A549 (cell line): ENCODE measurements around the gene MRPL11. TPM values are rescaled to one million over a fixed set of nuclear protein-coding genes. Genes with fewer than 3 reads are reported as not detected.

ENCODE experiments used
- ATAC-seq, 2 experiments: fragments of 200-7000 bp in 1 of 2; fragments of >200 bp in 1 of 2; cut with Nextera tagmentation in 1 of 2; cut with Tn5 transposase in 1 of 2; 3 replicates each; pipeline versions ENCODE4 v1.8.0 to v1.9.1; 2018 to 2020; ENCODE audit warnings: mild to moderate bottlenecking in 1 of 2, moderate library complexity in 1 of 2
- CTCF ChIA-PET: fragments of 300-600 bp; sonication (Branson Sonifier 250); formaldehyde crosslinking; extraction: SDS; loops from one replicate; lab custom pipeline; 2021; ENCODE audit warnings: antibody characterized with exemption, inconsistent platforms; lab: Yijun Ruan, JAX
- POLR2A ChIA-PET: fragments of 350-600 bp; formaldehyde crosslinking; extraction: SDS; loops from one replicate; lab custom pipeline; 2021; ENCODE audit warnings: antibody characterized with exemption, inconsistent platforms; lab: Yijun Ruan, JAX
- DNase-seq, 2 experiments: peaks; one replicate each; pipeline versions ENCODE4 v3.0.0 to v3.0.0-alpha.2; 2011 to 2016; ENCODE audit warnings: low read depth in 1 of 2, low spot score in 1 of 2
- FAIRE-seq: peaks from 2 replicates; lab custom pipeline; 2011; peaks lifted over from hg19 to GRCh38; lab: Jason Lieb, UNC
- H3K27ac ChIP-seq, 2 experiments: fragments of >200 bp; sonication (Bioruptor Twin); formaldehyde crosslinking; 3 replicates each; pipeline ENCODE4 v1.5.1; 2016 to 2017
- H3K4me1 ChIP-seq: fragments of >200 bp; sonication (Bioruptor Twin); formaldehyde crosslinking; 3 replicates; pipeline ENCODE4 v1.6.1; 2016
- H3K4me2 ChIP-seq: fragments of >200 bp; sonication (Bioruptor Twin); formaldehyde crosslinking; 3 replicates; pipeline ENCODE4 v1.6.1; 2016
- H3K4me3 ChIP-seq: fragments of >200 bp; sonication (Bioruptor Twin); formaldehyde crosslinking; 3 replicates; pipeline ENCODE4 v1.5.1; 2016
- H3K9me3 ChIP-seq: fragments of >200 bp; sonication (Bioruptor Twin); formaldehyde crosslinking; 3 replicates; pipeline ENCODE4 v1.6.1; 2016
- CBX2 ChIP-seq: fragments of 200-600 bp; sonication (generic); IDR thresholded peaks from 2 replicates; pipeline ENCODE4 v1.6.1; 2016; ENCODE audit warnings: low read depth, mild to moderate bottlenecking, borderline replicate concordance
- FOSB ChIP-seq: fragments of 250-450 bp; sonication (Bioruptor Pico); IDR thresholded peaks from 2 replicates; pipeline ENCODE4 v1.5.0; 2020; ENCODE audit warnings: mild to moderate bottlenecking, moderate library complexity
- GATA3 ChIP-seq: IDR thresholded peaks from 2 replicates; pipeline ENCODE4 v1.6.1; 2012; ENCODE audit warnings: borderline replicate concordance
- HOXB5 ChIP-seq: fragments of 250-450 bp; sonication (Bioruptor Pico); IDR thresholded peaks from 2 replicates; pipeline ENCODE4 v1.5.0; 2020; ENCODE audit warnings: mild to moderate bottlenecking, moderate library complexity
- MAFK ChIP-seq: fragments of 450-650 bp; IDR thresholded peaks from 2 replicates; pipeline ENCODE4 v1.6.1; 2014; ENCODE audit not compliant: partially characterized antibody
- MAZ ChIP-seq: fragments of 150-350 bp; IDR thresholded peaks from 2 replicates; pipeline ENCODE4 v1.6.1; 2014; ENCODE audit warnings: antibody characterized with exemption, low read depth, low read length, borderline replicate concordance
- NFE2L2 ChIP-seq: fragments of 150-350 bp; conservative IDR thresholded peaks from 2 replicates; pipeline ENCODE4 v1.6.1; 2014; ENCODE audit warnings: low read length
- NR3C1 ChIP-seq: fragments of >200 bp; sonication (Bioruptor Twin); formaldehyde crosslinking; IDR thresholded peaks from 3 replicates; pipeline ENCODE4 v1.6.1; 2017
- POLR2A ChIP-seq: IDR thresholded peaks from 2 replicates; pipeline ENCODE4 v1.6.1; 2012; ENCODE audit warnings: mild to moderate bottlenecking, low read length
- RAD21 ChIP-seq, 2 experiments: fragments of >200 bp in 1 of 2; sonication (Bioruptor Twin) in 1 of 2; formaldehyde crosslinking in 1 of 2; IDR thresholded peaks in 1 of 2; conservative IDR thresholded peaks in 1 of 2; 2 replicates in 1 of 2; 3 replicates in 1 of 2; pipeline ENCODE4 v1.6.1; 2012 to 2018; ENCODE audit warnings: inconsistent platforms in 1 of 2
- RCOR1 ChIP-seq: fragments of 150-350 bp; IDR thresholded peaks from 2 replicates; pipeline ENCODE4 v1.6.1; 2014; ENCODE audit warnings: antibody characterized with exemption, low read length, low read depth
- RNF2 ChIP-seq: fragments of 200-600 bp; sonication (generic); IDR thresholded peaks from 2 replicates; pipeline ENCODE4 v1.6.1; 2016; ENCODE audit warnings: low read depth, mild to moderate bottlenecking, antibody characterized with exemption, moderate library complexity, borderline replicate concordance
- ZC3H11A ChIP-seq: fragments of 450-650 bp; IDR thresholded peaks from 2 replicates; pipeline ENCODE4 v1.6.1; 2014; ENCODE audit warnings: antibody characterized with exemption, mild to moderate bottlenecking
- ZFP36 ChIP-seq: fragments of 450-650 bp; IDR thresholded peaks from 2 replicates; pipeline ENCODE4 v1.6.1; 2014; ENCODE audit warnings: borderline replicate concordance; ENCODE audit not compliant: partially characterized antibody
- ZSCAN20 ChIP-seq: fragments of 250-450 bp; sonication (Bioruptor Pico); IDR thresholded peaks from 2 replicates; pipeline ENCODE4 v1.8.0; 2022; ENCODE audit warnings: mild to moderate bottlenecking, moderate library complexity
- WGBS: methylation state at CpG from one replicate; pipeline ENCODE4 v1.1.6; 2017; ENCODE audit errors: missing lambda C conversion rate; 5-methylcytosine and 5-hydroxymethylcytosine counted together
- polyA plus RNA-seq, 4 experiments: library from polyadenylated mRNA; depleted of rRNA in 3 of 4; stranded (reverse); fragments of >200 nt; fragmentation: RNase III in 1 of 4; extraction: RNeasy Plus Mini Kit Qiagen cat#74134 plus additional on column Dnase treatment in 1 of 4; gene quantifications; 2 replicates in 3 of 4; 3 replicates in 1 of 4; pipeline ENCODE4 v1.2.3, GENCODE V29; 2011 to 2017
- TF ChIP-seq, protein P1 (sequence below): fragments of 250-450 bp; sonication (Bioruptor Pico); IDR thresholded peaks from 2 replicates; pipeline ENCODE4 v1.5.0; 2021; ENCODE audit warnings: mild to moderate bottlenecking, moderate library complexity, borderline replicate concordance
- TF ChIP-seq, protein P2 (sequence below): fragments of 450-650 bp; IDR thresholded peaks from 2 replicates; pipeline ENCODE4 v1.6.1; 2014; ENCODE audit warnings: antibody characterized with exemption
- TF ChIP-seq, protein P3 (sequence below): IDR thresholded peaks from 2 replicates; pipeline ENCODE4 v1.6.1; 2012; ENCODE audit warnings: low read depth, borderline replicate concordance
- TF ChIP-seq, protein P4 (sequence below): fragments of 250-450 bp; sonication (Bioruptor Pico); IDR thresholded peaks from 2 replicates; pipeline ENCODE4 v1.5.0; 2020; ENCODE audit warnings: low read depth, mild to moderate bottlenecking, moderate library complexity

Gene MRPL11
- polyA plus RNA-seq, 2 of the 4 experiments (the other 2 are of a cell fraction): 62.9 to 73.8 TPM

DNA sequence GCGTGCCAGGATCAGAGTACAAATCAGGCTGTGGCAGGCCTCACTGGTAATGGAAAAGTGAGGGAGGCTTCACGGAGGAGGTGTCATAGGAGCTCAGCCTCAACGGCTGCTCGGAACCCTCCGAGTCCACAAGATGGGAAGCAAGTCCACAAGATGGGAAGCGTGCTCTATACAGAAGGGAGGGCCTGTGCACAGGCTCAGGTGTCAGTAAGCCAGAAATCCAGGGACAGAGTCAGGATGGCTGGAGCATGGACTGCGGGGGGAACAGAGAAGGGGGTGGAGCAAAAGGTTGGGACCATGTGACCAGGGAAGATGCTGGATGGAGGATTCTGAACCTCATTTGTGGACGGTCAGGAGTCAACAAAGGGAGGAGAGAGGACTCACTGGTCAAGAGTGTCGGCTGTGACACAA lies 38.2 kb upstream of the MRPL11 start:
- FAIRE-seq (no peak), ATAC-seq (no peak), DNase-seq (peak in 1 of 2 experiments; percentile 23)
- no peak overlapping the region for H3K27ac ChIP-seq
- H3K4me2 ChIP-seq: no peak overlapping the region
- ChIA-PET POLR2A (no interaction called here), CTCF (interaction anchor here (2.4 to 5.9 kb wide), 2 partner anchors 33 to 68 kb away, joined by 7 to 46 read pairs; no protein-coding TSS in a partner anchor)
- TF ChIP-seq ZSCAN20 (CRISPR knock-in tag) (no peak), FOSB (CRISPR knock-in tag) (no peak), ZC3H11A (no peak), ZFP36 (peak; percentile 49)
- TF ChIP-seq, protein P1, sequence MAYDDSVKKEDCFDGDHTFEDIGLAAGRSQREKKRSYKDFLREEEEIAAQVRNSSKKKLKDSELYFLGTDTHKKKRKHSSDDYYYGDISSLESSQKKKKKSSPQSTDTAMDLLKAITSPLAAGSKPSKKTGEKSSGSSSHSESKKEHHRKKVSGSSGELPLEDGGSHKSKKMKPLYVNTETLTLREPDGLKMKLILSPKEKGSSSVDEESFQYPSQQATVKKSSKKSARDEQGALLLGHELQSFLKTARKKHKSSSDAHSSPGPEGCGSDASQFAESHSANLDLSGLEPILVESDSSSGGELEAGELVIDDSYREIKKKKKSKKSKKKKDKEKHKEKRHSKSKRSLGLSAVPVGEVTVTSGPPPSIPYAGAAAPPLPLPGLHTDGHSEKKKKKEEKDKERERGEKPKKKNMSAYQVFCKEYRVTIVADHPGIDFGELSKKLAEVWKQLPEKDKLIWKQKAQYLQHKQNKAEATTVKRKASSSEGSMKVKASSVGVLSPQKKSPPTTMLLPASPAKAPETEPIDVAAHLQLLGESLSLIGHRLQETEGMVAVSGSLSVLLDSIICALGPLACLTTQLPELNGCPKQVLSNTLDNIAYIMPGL (CRISPR knock-in tag): no peak
- TF ChIP-seq, protein P2, sequence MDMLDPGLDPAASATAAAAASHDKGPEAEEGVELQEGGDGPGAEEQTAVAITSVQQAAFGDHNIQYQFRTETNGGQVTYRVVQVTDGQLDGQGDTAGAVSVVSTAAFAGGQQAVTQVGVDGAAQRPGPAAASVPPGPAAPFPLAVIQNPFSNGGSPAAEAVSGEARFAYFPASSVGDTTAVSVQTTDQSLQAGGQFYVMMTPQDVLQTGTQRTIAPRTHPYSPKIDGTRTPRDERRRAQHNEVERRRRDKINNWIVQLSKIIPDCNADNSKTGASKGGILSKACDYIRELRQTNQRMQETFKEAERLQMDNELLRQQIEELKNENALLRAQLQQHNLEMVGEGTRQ: 0 out of 2 replicates have a peak, but pooled peaks have one; percentile 13
- TF ChIP-seq, protein P3, sequence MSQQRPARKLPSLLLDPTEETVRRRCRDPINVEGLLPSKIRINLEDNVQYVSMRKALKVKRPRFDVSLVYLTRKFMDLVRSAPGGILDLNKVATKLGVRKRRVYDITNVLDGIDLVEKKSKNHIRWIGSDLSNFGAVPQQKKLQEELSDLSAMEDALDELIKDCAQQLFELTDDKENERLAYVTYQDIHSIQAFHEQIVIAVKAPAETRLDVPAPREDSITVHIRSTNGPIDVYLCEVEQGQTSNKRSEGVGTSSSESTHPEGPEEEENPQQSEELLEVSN: no peak
- H3K9me3 ChIP-seq: no peaks in the 10 kb centered on the region
- 79% methylated on average over 8 of the region's 9 CpGs for WGBS
- H3K4me1 ChIP-seq: peaks cover 6% of the 10 kb centered on the region; the same call in 1 of the 3 replicates
- no peak overlapping the region for H3K4me3 ChIP-seq

DNA sequence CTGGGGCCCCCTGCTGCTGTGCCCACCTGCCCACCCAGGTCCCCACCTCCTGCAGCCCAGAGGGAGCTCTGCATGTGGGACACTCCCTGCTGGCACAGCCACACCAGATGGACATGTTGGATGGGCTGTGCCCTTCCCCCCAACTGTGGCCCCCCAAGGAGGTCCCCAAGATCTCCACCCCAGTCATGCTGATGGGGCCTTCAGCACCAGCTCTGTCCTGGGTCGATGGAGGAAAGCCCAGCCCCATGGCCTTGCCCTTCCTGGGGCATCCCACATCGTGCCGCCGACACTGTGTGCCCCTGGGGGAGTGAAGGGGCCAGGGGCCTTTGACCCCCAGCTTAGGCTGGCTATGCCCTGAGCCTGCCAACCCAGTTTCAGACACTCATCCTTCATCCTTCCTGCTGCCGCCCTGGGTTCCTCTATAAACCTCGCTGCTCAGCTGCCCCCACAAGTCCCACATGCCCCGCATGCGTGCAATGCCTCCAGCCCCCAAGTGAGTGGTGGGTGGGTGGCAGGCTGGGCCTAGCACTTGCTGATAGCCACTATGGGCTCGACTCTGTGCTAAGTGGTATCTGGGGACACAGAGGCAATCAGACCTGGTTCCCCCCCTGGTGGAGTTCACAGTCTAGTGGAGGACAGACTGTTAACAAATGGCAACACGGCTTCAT lies 37.7 kb upstream of the MRPL11 start:
- TF ChIP-seq GATA3: no peak
- TF ChIP-seq POLR2A: no peak
- no peak for TF ChIP-seq NR3C1
- Histone ChIP-seq H3K4me1 (peaks cover 6% of the 10 kb centered on the region; the same call in 1 of the 3 replicates), H3K4me2 (no peak overlapping the region), H3K9me3 (no peaks in the 10 kb centered on the region), H3K27ac (no peak overlapping the region), H3K4me3 (no peak overlapping the region)
- 89% methylated on average over 8 of the region's 10 CpGs for WGBS
- POLR2A ChIA-PET: no interaction called here
- no peak for DNase-seq
- no peak for FAIRE-seq
- no peak for ATAC-seq
- CTCF ChIA-PET: interaction anchor here (0.6 to 5.9 kb wide), 3 partner anchors 33 to 748 kb away, joined by 3 to 46 read pairs (median 7); no protein-coding TSS in a partner anchor

DNA sequence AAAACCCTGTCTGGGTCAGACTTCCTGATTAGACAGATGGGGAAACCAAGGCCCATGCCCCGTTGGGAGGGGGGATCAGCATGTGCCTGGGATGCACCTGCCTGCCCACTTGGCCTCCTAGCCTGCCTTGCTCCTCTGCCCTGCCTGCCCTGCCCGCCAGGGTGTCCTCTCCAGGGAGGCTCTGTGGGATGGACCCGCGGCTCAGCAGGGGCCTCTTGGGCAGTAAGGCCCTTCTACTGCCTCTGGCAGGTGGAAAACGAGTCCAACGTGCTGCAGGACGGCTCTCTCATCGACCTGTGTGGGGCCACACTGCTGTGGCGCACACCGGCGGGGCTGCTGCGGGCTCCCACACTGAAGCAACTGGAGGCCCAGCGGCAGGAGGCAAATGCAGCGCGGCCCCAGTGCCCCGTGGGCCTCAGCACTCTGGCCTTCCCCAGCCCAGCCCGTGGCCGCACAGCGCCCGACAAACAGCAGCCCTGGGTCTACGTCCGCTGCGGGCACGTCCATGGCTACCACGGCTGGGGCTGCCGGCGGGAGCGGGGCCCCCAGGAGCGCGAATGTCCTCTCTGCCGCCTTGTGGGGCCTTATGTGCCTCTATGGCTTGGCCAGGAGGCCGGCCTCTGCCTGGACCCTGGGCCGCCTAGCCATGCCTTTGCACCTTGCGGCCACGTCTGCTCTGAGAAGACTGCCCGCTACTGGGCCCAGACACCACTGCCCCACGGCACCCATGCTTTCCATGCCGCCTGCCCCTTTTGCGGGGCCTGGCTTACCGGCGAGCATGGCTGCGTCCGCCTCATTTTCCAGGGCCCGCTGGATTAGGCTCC lies 36.9 kb upstream of the MRPL11 start:
- Histone ChIP-seq H3K27ac (no peak overlapping the region), H3K4me1 (no peaks in the 10 kb centered on the region), H3K9me3 (no peaks in the 10 kb centered on the region), H3K4me3 (no peak overlapping the region), H3K4me2 (no peak overlapping the region)
- FAIRE-seq (no peak), ATAC-seq (no peak), DNase-seq (no peak)
- CTCF ChIA-PET: interaction anchor here (0.6 to 5.9 kb wide), 2 partner anchors 67 to 749 kb away, joined by 3 to 46 read pairs; no protein-coding TSS in a partner anchor
- 89% methylated on average over 17 of the region's 44 CpGs for WGBS
- no peak for TF ChIP-seq CBX2
- TF ChIP-seq RCOR1: no peak
- TF ChIP-seq NFE2L2: no peak
- no peak for TF ChIP-seq MAZ
- no peak for TF ChIP-seq ZSCAN20 (CRISPR knock-in tag)
- no peak for TF ChIP-seq RAD21 (conservative IDR thresholded peaks at IDR 0.05 in 1 of 2, IDR thresholded peaks at IDR 0.05 in 1 of 2)
- TF ChIP-seq, protein P4, sequence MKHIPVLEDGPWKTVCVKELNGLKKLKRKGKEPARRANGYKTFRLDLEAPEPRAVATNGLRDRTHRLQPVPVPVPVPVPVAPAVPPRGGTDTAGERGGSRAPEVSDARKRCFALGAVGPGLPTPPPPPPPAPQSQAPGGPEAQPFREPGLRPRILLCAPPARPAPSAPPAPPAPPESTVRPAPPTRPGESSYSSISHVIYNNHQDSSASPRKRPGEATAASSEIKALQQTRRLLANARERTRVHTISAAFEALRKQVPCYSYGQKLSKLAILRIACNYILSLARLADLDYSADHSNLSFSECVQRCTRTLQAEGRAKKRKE (CRISPR knock-in tag): no peak
- no peak for TF ChIP-seq RNF2
- TF ChIP-seq MAFK: no peak
- TF ChIP-seq HOXB5 (CRISPR knock-in tag): no peak
- POLR2A ChIA-PET: no interaction called here
